Tracheal epithelial cell (primary cell): ENCODE results near the gene KRTAP6-2. TPM values are rescaled to one million over a fixed set of nuclear protein-coding genes. Genes with fewer than 3 reads are reported as not detected.

Experiments used
- total RNA-seq: library from RNA; depleted of rRNA; stranded (reverse); fragments of >200 nt; gene quantifications from 2 replicates; pipeline ENCODE4 v1.2.1, GENCODE V29; 2014

The KRTAP6-2 gene, protein sequence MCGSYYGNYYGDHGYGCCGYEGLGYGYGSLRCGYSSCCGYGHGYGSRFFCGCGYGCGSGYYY
- total RNA-seq = not detected in 2 replicates

DNA sequence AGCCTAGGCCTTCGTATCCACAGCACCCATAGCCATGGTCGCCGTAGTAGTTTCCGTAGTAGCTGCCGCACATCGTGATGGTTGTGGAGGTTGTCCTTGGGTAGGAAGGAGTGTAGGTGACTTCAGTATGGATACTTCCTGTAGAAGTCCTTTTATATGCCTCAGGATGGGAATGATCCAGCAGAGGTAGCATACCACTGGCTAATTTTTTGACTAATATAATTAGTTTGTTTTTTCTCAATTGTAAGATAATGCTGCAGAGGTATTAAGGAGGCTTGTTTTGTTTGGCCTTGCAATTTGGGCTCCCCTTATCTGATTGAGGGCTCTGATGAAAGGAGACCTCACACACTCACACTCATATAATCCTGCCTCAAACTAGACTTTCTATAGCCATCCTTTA lies at the start of gene KRTAP6-2:
Gene KRTAP6-2 (minus strand): TSS at position 101 of the 400 bp plus-strand sequence. CDS start 28 bp downstream, at position 73.

DNA sequence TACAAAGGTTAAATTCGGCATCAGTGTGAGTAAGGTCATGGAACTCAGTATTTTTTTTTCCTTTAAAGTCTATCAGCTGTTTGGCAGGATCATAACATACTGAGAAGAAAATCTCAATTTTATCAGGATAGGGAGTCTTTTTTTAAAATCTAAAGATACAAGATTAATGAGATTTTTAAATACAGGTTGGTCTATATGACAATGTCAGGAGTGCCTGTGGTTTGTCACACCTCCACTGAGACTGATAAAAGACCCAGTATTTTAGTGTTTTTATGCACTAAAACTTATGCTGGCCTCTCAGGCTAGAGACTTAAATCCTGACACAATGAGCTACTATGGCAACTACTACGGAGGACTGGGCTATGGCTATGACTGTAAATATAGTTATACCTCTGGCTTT lies 43.9 kb upstream of the KRTAP6-2 start, which contains the start of gene KRTAP20-3:
Gene KRTAP20-3 (plus strand): TSS at position 301 of the 400 bp plus-strand sequence.

DNA sequence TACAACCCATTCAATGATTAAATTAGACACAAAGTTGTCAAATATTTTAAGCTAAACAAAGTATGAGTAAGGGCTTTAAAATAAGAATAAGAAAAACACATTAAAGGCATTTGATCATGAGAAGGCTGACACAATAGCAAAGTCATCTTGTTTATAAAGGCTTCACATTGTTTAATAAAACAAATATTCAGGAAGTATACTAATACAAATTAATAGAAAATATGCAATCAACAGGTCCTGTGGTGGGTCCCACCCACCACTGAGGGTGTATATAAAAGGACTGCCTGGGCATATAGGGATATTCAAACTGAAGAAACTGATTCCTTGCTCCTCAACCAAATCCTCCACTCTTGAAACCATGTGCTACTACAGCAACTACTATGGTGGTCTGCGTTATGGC lies 36.2 kb upstream of the KRTAP6-2 start, which contains the start of gene KRTAP20-2:
Gene KRTAP20-2 (plus strand): TSS at position 301 of the 400 bp plus-strand sequence. CDS start 58 bp downstream, at position 359.

DNA sequence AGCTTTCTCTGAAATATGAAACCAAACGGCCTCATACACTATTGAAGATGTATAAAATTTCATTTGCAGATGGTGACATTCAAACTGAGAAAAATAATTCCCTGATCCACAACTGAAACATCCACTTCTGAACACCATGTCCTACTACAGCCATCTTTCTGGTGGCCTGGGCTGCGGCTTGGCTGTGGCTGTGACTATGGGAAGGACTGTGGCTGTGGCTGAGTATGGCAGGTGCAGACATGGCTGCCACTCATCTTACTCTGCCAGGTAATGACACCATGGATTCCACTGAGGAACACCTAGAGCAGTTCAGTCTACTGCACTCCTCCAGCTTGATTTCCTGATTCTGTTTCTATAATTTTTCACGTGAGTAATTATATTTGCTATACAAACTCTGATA lies 21.8 kb upstream of the KRTAP6-2 start, which contains the start of gene KRTAP20-4:
Gene KRTAP20-4 (plus strand): TSS at position 106 of the 400 bp plus-strand sequence.

DNA sequence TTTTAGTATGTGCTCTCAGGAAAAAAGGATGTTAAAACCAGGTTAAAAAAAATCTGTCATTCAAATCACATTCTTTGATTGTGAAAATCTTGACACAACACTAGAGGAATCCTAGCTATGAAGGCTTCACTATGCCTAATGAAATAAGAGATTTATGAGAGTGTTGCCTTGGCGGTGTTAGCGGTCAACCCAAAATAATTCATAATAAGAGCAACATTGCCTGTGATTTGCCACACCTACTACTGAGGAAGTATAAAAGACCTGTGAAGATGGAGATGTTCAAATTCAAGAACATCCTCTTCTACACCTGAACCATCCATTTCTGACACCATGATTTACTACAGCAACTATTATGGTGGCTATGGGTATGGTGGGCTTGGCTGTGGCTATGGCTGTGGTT lies 17.4 kb upstream of the KRTAP6-2 start, which contains the start of gene KRTAP20-1:
Gene KRTAP20-1 (plus strand): TSS at position 301 of the 400 bp plus-strand sequence. CDS start 30 bp downstream, at position 331.

DNA sequence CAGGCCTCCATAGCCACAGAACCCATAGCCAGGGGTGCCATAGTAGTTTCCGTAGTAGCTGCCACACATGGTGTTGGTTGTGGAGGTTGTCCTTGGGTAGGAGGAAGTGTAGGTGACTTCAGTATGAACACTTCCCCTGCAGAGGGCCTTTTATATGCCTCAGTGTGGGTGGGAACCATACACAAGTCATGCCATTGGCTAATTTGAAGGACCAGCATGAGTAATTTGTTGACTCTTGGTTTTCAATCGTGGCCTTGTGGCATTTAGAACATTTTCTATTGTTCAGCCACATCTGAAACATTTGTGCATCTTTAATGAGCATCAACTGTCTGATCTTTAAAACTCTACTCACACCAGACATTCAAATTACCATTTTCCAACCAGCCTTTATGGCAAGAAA lies 15.1 kb upstream of the KRTAP6-2 start, which contains the start of gene KRTAP6-1:
Gene KRTAP6-1 (minus strand): TSS at position 95 of the 400 bp plus-strand sequence. CDS start 26 bp downstream, at position 69.

DNA sequence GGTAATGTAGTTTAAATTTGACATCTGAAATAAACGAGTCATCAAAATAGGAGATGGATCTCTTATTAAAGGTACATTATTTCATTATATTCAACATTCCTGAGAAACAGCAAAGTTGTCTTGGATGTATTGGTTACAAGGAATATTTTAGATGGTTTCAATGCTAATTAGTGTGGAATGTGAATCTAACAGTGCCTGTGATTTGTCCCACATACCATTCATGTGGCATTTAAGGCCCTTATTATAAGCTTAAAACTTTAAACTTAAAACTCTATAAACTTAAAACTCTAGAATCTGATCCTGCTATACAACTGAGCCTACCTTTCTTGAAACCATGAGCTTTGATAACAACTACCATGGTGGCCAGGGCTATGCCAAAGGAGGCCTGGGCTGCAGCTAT lies 2.1 kb upstream of the KRTAP6-2 start, which contains the start of gene KRTAP22-1:
Gene KRTAP22-1 (plus strand): TSS at position 301 of the 400 bp plus-strand sequence.

DNA sequence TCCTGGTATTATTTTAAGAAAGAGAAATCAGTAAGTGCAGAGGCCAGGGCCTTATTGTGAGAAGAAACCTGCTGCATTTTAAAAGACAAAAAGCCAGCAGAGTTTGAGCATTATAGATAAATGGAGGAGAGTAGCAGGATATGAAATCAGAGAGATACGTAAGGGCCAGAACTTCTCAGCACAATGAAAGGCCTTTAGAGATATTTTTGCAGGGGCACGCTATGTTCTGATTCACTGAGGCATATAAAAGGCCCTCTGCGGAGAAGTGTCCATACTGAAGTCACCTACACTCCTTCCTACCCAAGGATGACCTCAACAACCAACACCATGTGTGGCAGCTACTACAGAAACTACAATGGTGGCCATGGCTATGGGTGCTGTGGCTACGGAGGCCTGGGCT lies 6.6 kb downstream of the KRTAP6-2 start, which contains the start of gene KRTAP6-3:
Gene KRTAP6-3 (plus strand): TSS at position 301 of the 400 bp plus-strand sequence. CDS start 6 bp downstream, at position 307.

DNA sequence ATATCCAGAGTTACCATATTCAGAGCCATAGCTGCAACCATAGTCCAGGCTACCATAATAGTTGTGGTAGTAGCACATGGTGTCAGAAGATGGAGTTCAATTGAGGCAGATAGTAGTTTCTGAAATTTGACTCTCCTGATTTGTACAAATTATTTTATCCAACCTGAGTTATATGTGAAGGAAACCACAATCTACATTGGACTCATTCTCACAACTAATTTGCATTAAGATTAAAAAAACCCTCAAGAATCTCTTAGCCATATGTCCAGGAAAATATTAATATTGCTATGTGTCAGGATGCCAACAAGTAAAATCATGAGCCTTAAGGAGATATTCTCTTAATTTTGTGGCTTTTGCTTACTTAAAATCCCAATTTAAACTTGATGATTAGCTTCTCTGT lies 8.4 kb downstream of the KRTAP6-2 start, which contains the start of gene KRTAP22-2:
Gene KRTAP22-2 (minus strand): TSS at position 101 of the 400 bp plus-strand sequence.

DNA sequence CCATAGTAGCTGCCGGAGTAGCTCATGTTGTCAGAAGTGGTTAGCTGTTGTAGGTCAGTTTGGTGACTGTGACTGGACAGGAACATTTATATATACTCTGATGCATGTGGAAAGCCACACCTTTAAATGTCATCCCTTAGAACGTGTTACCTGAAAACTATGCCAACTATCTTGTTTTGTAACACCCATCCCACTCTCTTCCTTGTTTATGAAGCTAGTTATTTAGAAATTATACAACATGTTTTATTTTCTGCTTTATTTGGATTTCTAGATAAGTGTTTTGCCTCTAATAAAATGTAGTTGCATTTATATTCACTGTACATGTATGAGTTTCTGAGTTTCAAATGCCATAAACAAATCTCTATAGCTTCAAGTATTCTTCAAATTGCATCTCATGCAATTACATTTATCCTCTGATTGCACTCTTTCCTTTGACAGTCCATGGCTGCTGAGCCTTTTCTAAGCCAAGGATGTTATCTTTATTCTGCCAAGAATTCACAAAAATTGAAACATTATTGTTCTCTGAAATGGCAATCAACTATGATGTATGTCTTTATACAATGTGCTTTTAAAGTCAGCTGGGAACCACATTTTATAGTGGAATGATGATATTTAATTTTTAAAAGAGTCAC lies 37.3 kb downstream of the KRTAP6-2 start, which contains the start of gene KRTAP19-7:
Gene KRTAP19-7 (minus strand): TSS at position 51 of the 632 bp plus-strand sequence. CDS start 25 bp downstream, at position 26.

Other genes starting within 250 kb of the KRTAP6-2 start
- gene KRTAP13-2, start 226.6 kb downstream of the KRTAP6-2 start, total RNA-seq = not detected in 2 replicates
- not detected in 2 replicates for gene KRTAP13-1, start 202.9 kb downstream of the KRTAP6-2 start, total RNA-seq
- gene KRTAP13-3, start 173.0 kb downstream of the KRTAP6-2 start, total RNA-seq = not detected in 2 replicates
- gene KRTAP13-4, start 168.7 kb downstream of the KRTAP6-2 start, total RNA-seq = not detected in 2 replicates
- gene KRTAP15-1, start 158.6 kb downstream of the KRTAP6-2 start, total RNA-seq = not detected in 2 replicates
- gene KRTAP19-1, start 118.5 kb downstream of the KRTAP6-2 start, total RNA-seq = 0.24 TPM in 1 of 2 replicates, not detected in the other
- gene KRTAP19-2, start 111.5 kb downstream of the KRTAP6-2 start, total RNA-seq = not detected in 2 replicates
- not detected in 2 replicates for gene KRTAP19-3, start 106.9 kb downstream of the KRTAP6-2 start, total RNA-seq
- gene KRTAP19-4, start 101.7 kb downstream of the KRTAP6-2 start, total RNA-seq = not detected in 2 replicates
- not detected in 2 replicates for gene KRTAP19-5, start 96.8 kb downstream of the KRTAP6-2 start, total RNA-seq
- not detected in 2 replicates for gene KRTAP19-6, start 57.0 kb downstream of the KRTAP6-2 start, total RNA-seq
- not detected in 2 replicates for gene KRTAP19-7, start 37.6 kb downstream of the KRTAP6-2 start, total RNA-seq
- gene KRTAP22-2, start 8.5 kb downstream of the KRTAP6-2 start, total RNA-seq = not detected in 2 replicates
- gene KRTAP6-3, start 6.5 kb downstream of the KRTAP6-2 start, total RNA-seq = not detected in 2 replicates
- not detected in 2 replicates for gene KRTAP22-1, start 2.2 kb upstream of the KRTAP6-2 start, total RNA-seq
- not detected in 2 replicates for gene KRTAP6-1, start 15.0 kb upstream of the KRTAP6-2 start, total RNA-seq
- gene KRTAP20-1, start 17.5 kb upstream of the KRTAP6-2 start, total RNA-seq = not detected in 2 replicates
- gene KRTAP20-4, start 21.7 kb upstream of the KRTAP6-2 start, total RNA-seq = not detected in 2 replicates
- not detected in 2 replicates for gene KRTAP20-2, start 36.3 kb upstream of the KRTAP6-2 start, total RNA-seq
- gene KRTAP20-3, start 44.0 kb upstream of the KRTAP6-2 start, total RNA-seq = not detected in 2 replicates
- not detected in 2 replicates for gene KRTAP21-3, start 119.9 kb upstream of the KRTAP6-2 start, total RNA-seq
- gene KRTAP21-2, start 148.4 kb upstream of the KRTAP6-2 start, total RNA-seq = not detected in 2 replicates
- gene KRTAP21-1, start 156.5 kb upstream of the KRTAP6-2 start, total RNA-seq = not detected in 2 replicates
- gene KRTAP8-1, start 214.4 kb upstream of the KRTAP6-2 start, total RNA-seq = not detected in 2 replicates
- gene KRTAP7-1, start 230.9 kb upstream of the KRTAP6-2 start, total RNA-seq = not detected in 2 replicates